OCI-LY3 (cell line): ENCODE results near the gene RPS25.

Experiments used
- CTCF ChIP-seq: fragments of 200-600, 300-600 bp; sonication (generic); IDR thresholded peaks from 2 replicates; pipeline ENCODE4 v1.5.1; 2014; ENCODE audit warnings: antibody characterized with exemption, low read length, low read depth
- EZH2phosphoT487 ChIP-seq: fragments of 200-600 bp; shearing (Covaris generic); IDR thresholded peaks from 2 replicates; pipeline ENCODE4 v1.6.1; 2018; ENCODE audit warnings: antibody characterized with exemption, mixed run types, low read depth

GRCh38 chr11:119065369-119065768 lies 47.2 kb upstream of the RPS25 start:
- TF ChIP-seq CTCF (peak; percentile 56), EZH2phosphoT487 (no peak)
